ENCODE measurements around the gene RGS3.

Gene RGS3

DNA sequence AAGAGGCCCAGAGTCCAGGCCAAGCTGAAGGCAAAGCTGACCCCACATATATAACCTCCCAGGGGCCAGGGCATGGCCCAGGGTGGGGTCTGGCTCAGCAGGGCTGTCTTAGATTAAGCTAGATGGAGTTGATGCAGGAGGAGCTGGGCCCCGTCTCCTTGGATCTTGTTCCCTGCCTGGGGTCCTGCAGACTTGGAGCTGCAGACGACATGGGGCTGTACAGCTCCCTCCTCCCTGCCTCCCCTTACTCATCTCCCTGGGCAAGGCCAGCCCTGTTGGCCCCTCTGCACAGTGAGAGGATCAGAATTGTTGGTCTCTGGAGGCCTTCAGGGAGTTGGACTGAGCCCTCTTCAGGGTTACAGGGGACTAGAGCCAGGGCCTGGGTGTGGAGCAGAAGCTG lies 134.9 kb downstream of the RGS3 start:
- no peak overlapping the region for H3K4me3 ChIP-seq (ENCODE audit: low read depth in 1 of 2, low read length in 2 of 2)
- H3K4me1 ChIP-seq (ENCODE audit: insufficient read depth, low read length): peaks cover 48% of the 10 kb centered on the region
- H3K27me3 ChIP-seq (ENCODE audit: control insufficient read depth in 1 of 2, insufficient read depth in 2 of 2, low read length in 2 of 2): no peaks in the 10 kb centered on the region
- H3K36me3 ChIP-seq (ENCODE audit: insufficient read depth, low read length): peaks cover 31% of the 10 kb centered on the region
- no peak overlapping the region for H3K27ac ChIP-seq (ENCODE audit: low read depth, low read length)
- no peak overlapping the region for H3K9ac ChIP-seq (ENCODE audit: low read length)
- H3K9me3 ChIP-seq (ENCODE audit: low read length): no peaks in the 10 kb centered on the region

DNA sequence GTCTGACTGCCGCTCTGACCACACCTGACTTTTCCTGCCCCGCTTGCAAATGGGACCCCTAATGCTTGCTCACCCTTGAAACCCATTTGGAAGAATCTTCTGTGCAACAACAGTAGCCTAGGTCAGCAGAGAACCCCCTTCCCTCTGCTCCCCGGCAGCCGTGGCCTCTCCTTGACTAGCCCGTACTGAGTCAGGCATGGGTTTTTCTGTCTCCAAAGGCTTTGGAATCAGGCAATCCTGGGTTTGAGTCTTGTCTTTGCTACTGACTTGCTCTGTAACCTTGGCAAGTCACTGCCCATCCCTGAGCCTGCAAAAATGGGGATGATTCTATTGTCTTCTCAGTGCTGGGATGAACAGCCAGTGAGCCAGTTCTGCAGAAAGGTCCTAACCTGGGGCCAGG lies 135.4 kb downstream of the RGS3 start:
- Histone ChIP-seq H3K27me3 (ENCODE audit: control insufficient read depth in 1 of 2, insufficient read depth in 2 of 2, low read length in 2 of 2) (no peaks in the 10 kb centered on the region), H3K4me1 (ENCODE audit: insufficient read depth, low read length) (peaks cover 45% of the 10 kb centered on the region), H3K9ac (ENCODE audit: low read length) (no peak overlapping the region), H3K4me3 (ENCODE audit: low read depth in 1 of 2, low read length in 2 of 2) (no peak overlapping the region), H3K9me3 (ENCODE audit: low read length) (no peaks in the 10 kb centered on the region), H3K27ac (ENCODE audit: low read depth, low read length) (no peak overlapping the region), H3K36me3 (ENCODE audit: insufficient read depth, low read length) (peaks cover 31% of the 10 kb centered on the region)

DNA sequence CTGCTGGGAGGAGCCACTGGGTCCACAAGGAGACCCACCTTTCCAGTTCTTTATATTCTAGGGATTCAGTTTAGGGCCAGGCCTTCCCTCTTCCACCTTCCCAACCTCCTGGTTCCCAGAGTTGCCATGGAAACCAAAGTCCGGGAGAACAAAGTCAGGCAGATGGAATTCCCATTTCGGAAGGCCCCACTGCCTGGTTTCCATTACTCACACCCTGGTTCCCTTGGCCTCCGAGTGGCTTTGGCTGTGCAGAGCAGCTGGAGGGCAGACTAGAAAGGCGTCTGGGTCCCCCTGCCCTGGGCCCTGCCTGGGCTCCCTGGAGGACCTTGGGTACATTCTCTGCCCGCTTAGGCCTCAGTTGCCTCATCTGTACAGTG lies 136.1 kb downstream of the RGS3 start:
- H3K4me1 ChIP-seq (ENCODE audit: insufficient read depth, low read length): peaks cover 45% of the 10 kb centered on the region
- H3K9ac ChIP-seq (ENCODE audit: low read length): no peak overlapping the region
- H3K27me3 ChIP-seq (ENCODE audit: control insufficient read depth in 1 of 2, insufficient read depth in 2 of 2, low read length in 2 of 2): no peaks in the 10 kb centered on the region
- no peaks in the 10 kb centered on the region for H3K9me3 ChIP-seq (ENCODE audit: low read length)
- H3K4me3 ChIP-seq (ENCODE audit: low read depth in 1 of 2, low read length in 2 of 2): no peak overlapping the region
- no peak overlapping the region for H3K27ac ChIP-seq (ENCODE audit: low read depth, low read length)
- H3K36me3 ChIP-seq (ENCODE audit: insufficient read depth, low read length): peaks cover 31% of the 10 kb centered on the region

DNA sequence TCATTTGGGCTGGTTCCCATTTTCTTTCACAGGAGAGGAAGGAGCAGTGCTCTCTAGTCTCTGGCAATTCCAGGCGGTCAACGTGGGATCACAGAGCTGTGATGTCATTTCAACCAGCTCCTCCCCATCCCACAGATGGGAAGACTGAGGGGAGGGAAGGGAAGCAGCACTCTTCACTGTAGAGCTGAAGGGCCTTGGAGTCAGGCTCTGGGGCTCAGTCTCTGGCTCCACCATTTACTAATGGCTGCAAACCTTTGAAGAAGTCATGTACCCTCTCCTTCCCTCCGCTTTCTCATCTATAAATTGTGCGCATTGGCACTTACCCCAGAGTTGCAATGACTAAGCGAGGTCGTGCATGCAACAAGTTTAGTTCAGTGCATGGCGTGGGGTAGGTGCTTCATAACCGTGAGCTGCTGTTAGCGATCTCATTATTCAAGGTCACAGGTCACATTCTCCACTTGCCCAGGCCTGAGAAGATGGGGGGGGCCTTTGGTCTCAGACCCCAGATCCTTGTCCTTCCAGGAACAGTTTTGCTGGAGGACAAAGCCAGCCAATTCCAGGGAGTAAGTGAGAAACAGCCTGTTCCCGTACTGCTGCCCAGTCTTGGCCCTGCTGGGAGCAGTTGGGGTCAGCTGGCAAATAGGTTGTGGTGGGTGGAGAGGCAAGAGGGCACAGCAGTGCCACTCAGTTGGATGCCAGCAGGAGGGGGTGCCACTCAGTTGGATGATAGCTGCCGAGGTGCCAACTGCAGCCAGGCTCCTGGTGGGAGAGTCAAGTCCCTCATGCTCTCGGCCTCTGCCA lies 136.7 kb downstream of the RGS3 start:
- no peak overlapping the region for H3K27ac ChIP-seq (ENCODE audit: low read depth, low read length)
- no peaks in the 10 kb centered on the region for H3K9me3 ChIP-seq (ENCODE audit: low read length)
- H3K4me1 ChIP-seq (ENCODE audit: insufficient read depth, low read length): peaks cover 43% of the 10 kb centered on the region
- no peak overlapping the region for H3K9ac ChIP-seq (ENCODE audit: low read length)
- peaks cover 31% of the 10 kb centered on the region for H3K36me3 ChIP-seq (ENCODE audit: insufficient read depth, low read length)
- H3K27me3 ChIP-seq (ENCODE audit: control insufficient read depth in 1 of 2, insufficient read depth in 2 of 2, low read length in 2 of 2): no peaks in the 10 kb centered on the region
- H3K4me3 ChIP-seq (ENCODE audit: low read depth in 1 of 2, low read length in 2 of 2): no peak overlapping the region

DNA sequence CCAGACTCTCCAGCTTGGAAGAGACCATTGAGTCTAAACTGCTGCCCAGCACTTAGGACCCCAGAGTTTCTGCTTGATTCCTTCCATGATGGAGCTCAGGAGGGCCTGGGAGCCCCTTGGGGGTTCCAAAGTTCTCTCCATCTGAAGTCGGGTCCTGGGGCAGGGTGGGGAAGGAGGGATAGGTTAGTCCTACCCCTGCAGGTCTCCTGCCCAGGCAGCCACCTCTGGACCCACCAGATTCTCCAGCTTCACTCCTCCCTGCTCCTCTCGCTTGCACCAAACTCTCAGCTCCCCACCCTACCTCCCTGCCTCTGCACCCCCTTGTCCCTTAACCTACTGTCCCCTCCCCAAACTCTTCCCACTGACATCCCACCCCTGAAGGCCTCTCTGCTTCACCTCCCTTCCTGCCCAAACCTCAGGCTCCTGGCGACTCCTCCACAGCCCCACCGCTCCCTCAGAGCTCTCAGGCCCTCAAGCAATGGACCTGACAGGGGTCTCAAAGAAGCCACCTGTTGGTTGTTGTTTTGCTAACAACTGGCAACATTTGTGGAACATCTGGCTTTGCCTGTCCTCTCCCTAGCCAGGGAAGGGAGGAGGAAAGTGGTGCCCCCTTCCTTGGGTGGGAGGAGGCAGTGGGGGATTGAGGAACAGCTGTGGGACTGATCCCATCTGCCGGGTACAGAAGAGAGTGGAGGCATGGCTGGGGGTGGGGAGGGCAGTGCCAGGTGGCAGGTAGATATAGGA lies 137.5 kb downstream of the RGS3 start:
- no peak overlapping the region for H3K4me3 ChIP-seq (ENCODE audit: low read depth in 1 of 2, low read length in 2 of 2)
- H3K4me1 ChIP-seq (ENCODE audit: insufficient read depth, low read length): peaks cover 35% of the 10 kb centered on the region
- no peak overlapping the region for H3K9ac ChIP-seq (ENCODE audit: low read length)
- peaks cover 23% of the 10 kb centered on the region for H3K36me3 ChIP-seq (ENCODE audit: insufficient read depth, low read length)
- no peaks in the 10 kb centered on the region for H3K27me3 ChIP-seq (ENCODE audit: control insufficient read depth in 1 of 2, insufficient read depth in 2 of 2, low read length in 2 of 2)
- no peaks in the 10 kb centered on the region for H3K9me3 ChIP-seq (ENCODE audit: low read length)
- no peak overlapping the region for H3K27ac ChIP-seq (ENCODE audit: low read depth, low read length)

DNA sequence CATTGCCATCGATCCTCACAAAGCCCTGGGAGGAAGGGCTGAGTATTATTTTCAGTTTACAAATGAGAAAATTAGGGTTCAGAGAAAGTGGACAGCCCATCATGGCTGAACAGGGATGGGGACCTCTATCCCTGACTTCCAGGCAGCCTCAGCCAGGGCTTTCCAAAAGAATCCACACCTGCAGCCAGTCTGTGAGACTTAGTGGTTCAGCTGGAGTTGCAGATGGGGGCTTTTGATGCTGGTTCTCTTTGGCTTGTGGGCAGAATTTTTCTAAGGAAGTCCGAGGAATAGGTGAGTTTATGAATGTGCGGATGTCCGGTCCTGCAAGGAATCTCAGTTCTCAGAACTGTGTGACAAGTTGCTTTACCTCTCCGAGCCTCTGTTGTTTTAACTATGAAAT lies 138.1 kb downstream of the RGS3 start:
- Histone ChIP-seq H3K9me3 (ENCODE audit: low read length) (no peaks in the 10 kb centered on the region), H3K36me3 (ENCODE audit: insufficient read depth, low read length) (peaks cover 17% of the 10 kb centered on the region), H3K27me3 (ENCODE audit: control insufficient read depth in 1 of 2, insufficient read depth in 2 of 2, low read length in 2 of 2) (no peaks in the 10 kb centered on the region), H3K27ac (ENCODE audit: low read depth, low read length) (no peak overlapping the region), H3K9ac (ENCODE audit: low read length) (no peak overlapping the region), H3K4me1 (ENCODE audit: insufficient read depth, low read length) (peaks cover 30% of the 10 kb centered on the region), H3K4me3 (ENCODE audit: low read depth in 1 of 2, low read length in 2 of 2) (no peak overlapping the region)

DNA sequence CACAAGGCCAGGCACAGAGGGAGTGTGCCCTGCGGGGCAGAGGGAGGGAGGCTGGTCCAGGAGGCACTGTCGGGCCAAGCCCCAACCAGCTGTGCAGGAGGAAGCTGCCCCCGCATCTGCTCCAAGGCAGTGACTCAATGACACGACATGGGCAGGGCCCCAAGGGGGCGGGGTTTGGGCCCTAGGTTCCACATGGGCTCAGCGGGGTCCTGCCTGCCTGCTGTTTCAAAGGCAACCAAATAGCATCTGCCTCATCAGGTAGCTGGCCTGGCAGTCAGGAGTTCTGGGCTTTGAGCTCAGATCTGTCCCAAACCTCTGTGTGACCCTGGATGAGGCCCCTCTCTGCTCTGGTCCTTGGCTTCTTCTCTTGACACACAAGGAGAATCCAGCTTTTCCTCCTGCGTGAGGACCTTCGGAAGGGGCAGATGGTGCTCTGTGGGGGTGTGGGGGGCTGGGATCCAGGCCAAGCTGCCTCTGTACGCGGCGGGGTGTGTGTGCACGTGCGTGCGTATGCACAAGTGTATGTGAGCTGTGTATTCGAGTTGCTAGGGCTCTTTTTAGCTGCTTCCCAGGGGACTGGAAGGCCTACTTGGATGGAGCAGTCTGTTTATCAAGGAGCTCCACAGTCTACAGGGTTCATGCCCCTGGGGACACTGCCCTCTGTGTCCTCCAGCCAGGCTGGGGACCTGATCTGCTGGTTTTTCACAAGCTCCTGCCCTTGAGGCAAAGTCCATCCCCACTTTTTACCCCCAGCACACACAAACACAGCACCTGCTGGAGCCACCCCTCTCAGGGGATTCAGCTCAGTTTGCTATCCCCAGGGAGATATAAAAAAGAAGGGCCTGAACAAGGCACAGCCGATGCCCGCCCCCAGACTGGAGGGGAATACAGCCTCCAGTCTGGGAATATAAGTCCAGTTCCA lies 138.9 kb downstream of the RGS3 start:
- Histone ChIP-seq H3K4me3 (ENCODE audit: low read depth in 1 of 2, low read length in 2 of 2) (no peak overlapping the region), H3K4me1 (ENCODE audit: insufficient read depth, low read length) (peaks cover 23% of the 10 kb centered on the region), H3K9me3 (ENCODE audit: low read length) (no peaks in the 10 kb centered on the region), H3K27me3 (ENCODE audit: control insufficient read depth in 1 of 2, insufficient read depth in 2 of 2, low read length in 2 of 2) (no peaks in the 10 kb centered on the region), H3K9ac (ENCODE audit: low read length) (no peak overlapping the region), H3K36me3 (ENCODE audit: insufficient read depth, low read length) (peaks cover 10% of the 10 kb centered on the region), H3K27ac (ENCODE audit: low read depth, low read length) (no peak overlapping the region)

- Histone ChIP-seq H3K27me3 (ENCODE audit: control insufficient read depth in 1 of 2, insufficient read depth in 2 of 2, low read length in 2 of 2) (no peaks in the 10 kb centered on the region), H3K9ac (ENCODE audit: low read length) (no peak overlapping the region), H3K4me3 (ENCODE audit: low read depth in 1 of 2, low read length in 2 of 2) (no peak overlapping the region), H3K27ac (ENCODE audit: low read depth, low read length) (no peak overlapping the region), H3K4me1 (ENCODE audit: insufficient read depth, low read length) (peaks cover 16% of the 10 kb centered on the region), H3K36me3 (ENCODE audit: insufficient read depth, low read length) (peaks cover 4% of the 10 kb centered on the region), H3K9me3 (ENCODE audit: low read length) (no peaks in the 10 kb centered on the region)
Measured at GRCh38 chr9:113603048-113603375, 139.5 kb downstream of the RGS3 start.

GRCh38 chr9:113603773-113604172 lies 140.2 kb downstream of the RGS3 start:
- Histone ChIP-seq H3K4me3 (ENCODE audit: low read depth in 1 of 2, low read length in 2 of 2) (no peak overlapping the region), H3K4me1 (ENCODE audit: insufficient read depth, low read length) (peaks cover 16% of the 10 kb centered on the region), H3K9ac (ENCODE audit: low read length) (no peak overlapping the region), H3K9me3 (ENCODE audit: low read length) (no peaks in the 10 kb centered on the region), H3K27me3 (ENCODE audit: control insufficient read depth in 1 of 2, insufficient read depth in 2 of 2, low read length in 2 of 2) (no peaks in the 10 kb centered on the region), H3K36me3 (ENCODE audit: insufficient read depth, low read length) (no peaks in the 10 kb centered on the region), H3K27ac (ENCODE audit: low read depth, low read length) (no peak overlapping the region)

DNA sequence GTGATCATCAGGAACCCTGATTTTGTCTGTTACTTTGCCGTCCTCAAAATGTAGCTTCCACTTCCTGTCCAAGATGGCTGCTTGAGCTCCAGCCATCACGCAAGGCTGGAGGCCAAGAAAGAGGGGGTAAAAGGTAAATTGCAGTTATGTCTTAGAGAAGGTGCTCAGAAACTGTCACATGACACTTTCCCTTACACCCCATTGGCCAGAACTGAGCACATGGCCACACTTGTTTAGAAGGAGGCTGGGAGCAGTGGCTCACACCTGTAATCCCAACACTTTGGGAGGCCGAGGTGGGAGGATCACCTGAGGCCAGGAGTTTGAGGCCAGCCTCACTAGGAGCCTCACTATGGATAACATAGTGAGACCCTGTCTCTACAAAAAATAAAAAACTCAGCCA lies 140.9 kb downstream of the RGS3 start:
- H3K4me3 ChIP-seq (ENCODE audit: low read depth in 1 of 2, low read length in 2 of 2): no peak overlapping the region
- H3K27me3 ChIP-seq (ENCODE audit: control insufficient read depth in 1 of 2, insufficient read depth in 2 of 2, low read length in 2 of 2): no peaks in the 10 kb centered on the region
- H3K36me3 ChIP-seq (ENCODE audit: insufficient read depth, low read length): no peaks in the 10 kb centered on the region
- no peak overlapping the region for H3K9ac ChIP-seq (ENCODE audit: low read length)
- peaks cover 18% of the 10 kb centered on the region for H3K4me1 ChIP-seq (ENCODE audit: insufficient read depth, low read length)
- no peaks in the 10 kb centered on the region for H3K9me3 ChIP-seq (ENCODE audit: low read length)
- H3K27ac ChIP-seq (ENCODE audit: low read depth, low read length): no peak overlapping the region

DNA sequence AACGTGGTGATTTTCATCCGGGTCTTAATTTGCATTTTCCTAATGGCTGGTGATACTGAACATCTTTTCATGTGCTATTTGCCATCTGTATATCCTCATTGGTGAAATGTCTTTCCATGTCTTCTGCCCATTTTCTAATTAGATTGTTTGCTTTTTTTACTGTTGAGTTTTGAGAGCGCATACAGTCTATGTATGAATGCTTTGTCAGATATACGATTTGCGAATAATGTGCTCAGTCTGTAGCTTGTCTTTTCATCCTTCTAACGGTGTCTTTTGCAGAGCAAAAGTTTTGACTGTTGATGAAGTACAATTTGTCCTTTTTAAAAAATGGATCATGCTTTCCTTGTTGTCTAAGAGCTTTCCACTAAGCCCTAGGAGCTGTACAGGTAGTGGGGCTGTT lies 143.0 kb downstream of the RGS3 start:
- Histone ChIP-seq H3K27me3 (ENCODE audit: control insufficient read depth in 1 of 2, insufficient read depth in 2 of 2, low read length in 2 of 2) (no peaks in the 10 kb centered on the region), H3K36me3 (ENCODE audit: insufficient read depth, low read length) (no peaks in the 10 kb centered on the region), H3K27ac (ENCODE audit: low read depth, low read length) (no peak overlapping the region)

More for the DNA sequence above, 143.0 kb downstream of the RGS3 start:
- Histone ChIP-seq H3K9me3 (ENCODE audit: low read length) (no peaks in the 10 kb centered on the region), H3K9ac (ENCODE audit: low read length) (no peak overlapping the region), H3K4me3 (ENCODE audit: low read depth in 1 of 2, low read length in 2 of 2) (no peak overlapping the region), H3K4me1 (ENCODE audit: insufficient read depth, low read length) (peaks cover 30% of the 10 kb centered on the region)
